PC-3 (cell line): ENCODE results near the gene TMEM132D. TPM values are rescaled to one million over a fixed set of nuclear protein-coding genes. Genes with fewer than 3 reads are reported as not detected.

ENCODE experiments used
- ATAC-seq: fragments of 200-7000 bp; cut with Tn5 transposase; 2 replicates; pipeline ENCODE4 v1.9.1; 2020; ENCODE audit warnings: mild to moderate bottlenecking, moderate library complexity
- BruUV-seq: library from RNA; stranded (reverse); fragments of 400-500 nt; replicated peaks from 2 replicates; lab custom pipeline; 2021; lab: Mats Ljungman, UMichigan
- CTCF ChIA-PET: fragments of 300-600 bp; sonication (Branson Sonifier 250); formaldehyde crosslinking; loops from one replicate; lab custom pipeline; 2022; ENCODE audit warnings: antibody characterized with exemption; lab: Charles Lee
- POLR2A ChIA-PET: fragments of 300-600 bp; sonication (Branson Sonifier 250); formaldehyde crosslinking; loops from one replicate; lab custom pipeline; 2022; ENCODE audit warnings: antibody characterized with exemption; ENCODE audit not compliant: unreplicated experiment; lab: Charles Lee
- DNase-seq: peaks from one replicate; pipeline ENCODE4 v3.0.0-alpha.2; 2015
- H2AFZ ChIP-seq: fragments of 300-600 bp; sonication (generic); 2 replicates; pipeline ENCODE4 v1.6.0; 2016; ENCODE audit warnings: antibody characterized with exemption, low read length
- H3F3A ChIP-seq: fragments of 300-600 bp; sonication (generic); one replicate; pipeline ENCODE4 v1.6.0; 2017; ENCODE audit warnings: antibody characterized with exemption, low read length, control low read depth, mild to moderate bottlenecking; ENCODE audit not compliant: unreplicated experiment
- H3K27ac ChIP-seq: fragments of 300-600 bp; sonication (generic); 2 replicates; pipeline ENCODE4 v1.5.1; 2016; ENCODE audit warnings: mild to moderate bottlenecking, low read length
- H3K27me3 ChIP-seq: fragments of 300-600 bp; sonication (generic); 2 replicates; pipeline ENCODE4 v1.6.1; 2016; ENCODE audit warnings: low read length, mixed read lengths
- H3K36me3 ChIP-seq: fragments of 300-600 bp; sonication (generic); 2 replicates; pipeline ENCODE4 v1.6.1; 2016; ENCODE audit warnings: low read depth, mixed run types, low read length, mixed read lengths
- H3K4me1 ChIP-seq: fragments of 300-600 bp; sonication (generic); 2 replicates; pipeline ENCODE4 v1.5.1; 2016; ENCODE audit warnings: low read length; ENCODE audit not compliant: insufficient read depth
- H3K4me2 ChIP-seq: fragments of 300-600 bp; sonication (generic); 2 replicates; pipeline ENCODE4 v1.6.0; 2016; ENCODE audit warnings: low read length
- H3K4me3 ChIP-seq: fragments of 300-600 bp; sonication (generic); 2 replicates; pipeline ENCODE4 v1.5.1; 2016; ENCODE audit warnings: mild to moderate bottlenecking, low read length, mixed read lengths
- H3K79me2 ChIP-seq: fragments of 300-600 bp; sonication (generic); 2 replicates; pipeline ENCODE4 v1.6.1; 2017; ENCODE audit warnings: low read length, mixed read lengths
- H3K9ac ChIP-seq: fragments of 300-600 bp; sonication (generic); 2 replicates; pipeline ENCODE4 v1.6.0; 2016; ENCODE audit warnings: mild to moderate bottlenecking, low read length
- H3K9me2 ChIP-seq: fragments of 300-600 bp; sonication (generic); replicated peaks from 2 replicates; pipeline ENCODE4 v1.6.1; 2016; ENCODE audit warnings: mixed run types, low read length, mixed read lengths
- H3K9me3 ChIP-seq: fragments of 300-600 bp; sonication (generic); 2 replicates; pipeline ENCODE4 v1.6.1; 2016; ENCODE audit warnings: low read length, mixed read lengths
- H4K20me1 ChIP-seq: fragments of 300-600 bp; sonication (generic); 2 replicates; pipeline ENCODE4 v1.6.1; 2016; ENCODE audit warnings: low read length, mixed read lengths
- CTCF ChIP-seq: fragments of 300-600 bp; sonication (generic); conservative IDR thresholded peaks from 2 replicates; pipeline ENCODE4 v1.5.1; 2017; ENCODE audit warnings: antibody characterized with exemption, low read depth, mild to moderate bottlenecking, low read length
- EZH2 ChIP-seq: fragments of 300-600 bp; sonication (generic); IDR thresholded peaks from one replicate; pipeline ENCODE4 v1.6.1; 2017; ENCODE audit warnings: antibody characterized with exemption, mild to moderate bottlenecking, low read length; ENCODE audit not compliant: unreplicated experiment
- EZH2phosphoT487 ChIP-seq: fragments of 300-600 bp; sonication (generic); IDR thresholded peaks from 2 replicates; pipeline ENCODE4 v1.6.1; 2018; ENCODE audit warnings: mild to moderate bottlenecking, antibody characterized with exemption, low read length, borderline replicate concordance
- intact Hi-C: fragments of 100-400 bp; cut with micrococcal nuclease; formaldehyde crosslinking; loops from 2 replicates; pipeline ENCODE4 v1.9.0; 2023
- total RNA-seq: library from RNA; depleted of rRNA; stranded (reverse); fragments of >200 nt; gene quantifications from 2 replicates; pipeline ENCODE4 v1.2.3, GENCODE V29; 2014

TMEM132D gene
- total RNA-seq, 1 experiment from 2014 or later, result not detected

- BruUV-seq, result no TSS peak
- no peaks in the 10 kb centered on the region for H4K20me1 ChIP-seq
- H3K4me1 ChIP-seq, result no peaks in the 10 kb centered on the region
Measured at GRCh38 chr12:129201029-129201428, 702.8 kb downstream of the TMEM132D start.

GRCh38 chr12:129200576-129200975, 703.2 kb downstream of the TMEM132D start:
- H3K4me1 ChIP-seq, result no peaks in the 10 kb centered on the region
- no TSS peak for BruUV-seq
- H3K36me3 ChIP-seq, result no peaks in the 10 kb centered on the region
- H4K20me1 ChIP-seq, result no peaks in the 10 kb centered on the region
- no peak overlapping the region for H3K4me3 ChIP-seq
- no peak overlapping the region for H3K27ac ChIP-seq
- H3K9me3 ChIP-seq, result peaks cover 10% of the 10 kb centered on the region
- no peaks in the 10 kb centered on the region for H3K79me2 ChIP-seq
- no peaks in the 10 kb centered on the region for H3F3A ChIP-seq
- H3K9ac ChIP-seq, result no peak overlapping the region
- no peak for TF ChIP-seq CTCF
- no peak for TF ChIP-seq EZH2
- no peak for TF ChIP-seq EZH2phosphoT487
- 0 out of 2 replicates have a peak, but pooled peaks cover 3% of the 10 kb centered on the region for H3K9me2 ChIP-seq
- intact Hi-C loops, result no loop called here
- POLR2A ChIA-PET, result interaction anchor here (0.6 kb wide), 1 partner anchor 240 kb away, joined by 3 read pairs; no protein-coding TSS in a partner anchor
- ATAC-seq, result no peak
- no peak for DNase-seq
- H3K27me3 ChIP-seq, result no peaks in the 10 kb centered on the region; the same call in 1 of the 2 replicates
- H3K4me2 ChIP-seq, result no peak overlapping the region
- CTCF ChIA-PET, result no interaction called here
- no peak overlapping the region for H2AFZ ChIP-seq

More at GRCh38 chr12:129201029-129201428, 702.8 kb downstream of the TMEM132D start:
- no peak for DNase-seq
- Histone ChIP-seq H3K4me3 (no peak overlapping the region), H3K79me2 (no peaks in the 10 kb centered on the region), H3K27me3 (no peaks in the 10 kb centered on the region; the same call in 1 of the 2 replicates), H3F3A (no peaks in the 10 kb centered on the region), H2AFZ (no peak overlapping the region), H3K4me2 (no peak overlapping the region), H3K9ac (no peak overlapping the region), H3K27ac (no peak overlapping the region), H3K36me3 (no peaks in the 10 kb centered on the region), H3K9me3 (peaks cover 10% of the 10 kb centered on the region), H3K9me2 (0 out of 2 replicates have a peak, but pooled peaks cover 3% of the 10 kb centered on the region)
- no peak for ATAC-seq
- TF ChIP-seq EZH2phosphoT487, result no peak
- TF ChIP-seq CTCF, result no peak
- no peak for TF ChIP-seq EZH2
- CTCF ChIA-PET, result no interaction called here
- POLR2A ChIA-PET, result interaction anchor here (0.6 kb wide), 1 partner anchor 240 kb away, joined by 3 read pairs; no protein-coding TSS in a partner anchor
- intact Hi-C loops, result no loop called here

- POLR2A ChIA-PET, result no interaction called here
- Histone ChIP-seq H3K9me3 (peaks cover 5% of the 10 kb centered on the region; the same call in 1 of the 2 replicates), H3K4me2 (no peak overlapping the region), H4K20me1 (no peaks in the 10 kb centered on the region), H3K4me1 (no peaks in the 10 kb centered on the region), H3K79me2 (no peaks in the 10 kb centered on the region), H3K36me3 (no peaks in the 10 kb centered on the region), H3K9me2 (0 out of 2 replicates have a peak, but pooled peaks cover 3% of the 10 kb centered on the region), H3K27ac (no peak overlapping the region), H2AFZ (no peak overlapping the region), H3F3A (no peaks in the 10 kb centered on the region), H3K27me3 (no peaks in the 10 kb centered on the region; the same call in 1 of the 2 replicates), H3K9ac (no peak overlapping the region), H3K4me3 (no peak overlapping the region)
- DNase-seq, result no peak
- BruUV-seq, result no TSS peak
- ATAC-seq, result no peak
- CTCF ChIA-PET, result no interaction called here
- TF ChIP-seq CTCF (no peak), EZH2phosphoT487 (no peak), EZH2 (no peak)
- intact Hi-C loops, result no loop called here
Measured at GRCh38 chr12:129196927-129197326, 706.9 kb downstream of the TMEM132D start.
